Amniotic epithelial cell (primary cell): ENCODE results near the gene GRIA1.
A peak's percentile ranks its signal among the peaks of the same experiment; 100 is the strongest.

Source experiments
- DNase-seq: peaks from one replicate; pipeline ENCODE4 v3.0.0-alpha.2; 2010; ENCODE audit warnings: low read depth

The GRIA1 gene

DNA sequence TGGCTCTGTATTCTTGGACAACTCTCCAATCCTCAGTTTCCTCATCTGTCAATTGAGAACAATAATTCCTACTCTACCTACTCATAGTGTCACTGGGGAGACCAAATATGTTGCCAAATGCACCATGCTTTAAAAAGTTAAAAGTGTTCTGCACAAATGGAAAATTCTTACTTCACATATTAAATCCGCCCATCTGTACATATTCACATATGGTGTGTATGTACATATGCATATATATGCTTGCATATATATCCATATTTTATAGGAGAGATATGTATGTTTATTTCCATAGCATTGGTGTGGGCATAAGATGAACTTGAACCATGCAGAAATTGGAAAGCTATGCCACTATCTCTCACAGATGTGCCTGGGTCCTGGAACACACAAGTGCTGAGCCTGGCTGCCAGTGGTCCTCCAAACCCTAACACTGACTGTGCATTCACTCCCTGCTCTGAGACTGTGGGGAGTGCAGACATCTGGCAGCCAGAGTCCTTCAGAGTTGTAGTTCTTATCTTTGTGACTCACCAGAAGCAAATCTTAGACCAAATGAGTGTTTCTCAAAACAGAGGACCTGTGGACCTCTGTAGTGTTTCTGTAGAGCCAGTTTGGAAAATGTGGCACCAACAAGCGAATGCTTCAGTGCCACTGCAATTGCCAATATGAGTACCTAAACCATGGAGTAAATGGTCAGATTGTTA lies 168.7 kb downstream of the GRIA1 start:
- DNase-seq, result peak; percentile 89

DNA sequence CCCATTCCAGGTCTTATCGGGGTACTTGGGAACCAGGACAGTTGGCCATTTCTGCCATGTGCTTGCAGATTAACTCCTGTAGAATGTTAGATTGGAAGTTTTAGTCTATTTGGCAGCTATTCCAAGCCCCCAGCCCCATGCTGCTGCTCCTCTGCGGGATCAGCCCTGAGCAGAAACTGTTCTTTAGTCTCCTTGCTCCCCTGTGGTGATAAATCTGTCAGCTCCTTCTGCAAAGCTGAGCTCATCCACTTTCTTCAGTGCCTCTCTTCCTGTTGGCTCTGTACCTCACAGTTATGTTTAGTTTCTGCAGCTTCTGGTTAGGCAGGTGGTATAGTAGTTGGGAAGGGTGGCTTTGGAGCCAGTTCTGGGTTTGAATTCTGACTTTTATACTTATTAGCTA lies 170.4 kb downstream of the GRIA1 start:
- DNase-seq, result peak; percentile 31

DNA sequence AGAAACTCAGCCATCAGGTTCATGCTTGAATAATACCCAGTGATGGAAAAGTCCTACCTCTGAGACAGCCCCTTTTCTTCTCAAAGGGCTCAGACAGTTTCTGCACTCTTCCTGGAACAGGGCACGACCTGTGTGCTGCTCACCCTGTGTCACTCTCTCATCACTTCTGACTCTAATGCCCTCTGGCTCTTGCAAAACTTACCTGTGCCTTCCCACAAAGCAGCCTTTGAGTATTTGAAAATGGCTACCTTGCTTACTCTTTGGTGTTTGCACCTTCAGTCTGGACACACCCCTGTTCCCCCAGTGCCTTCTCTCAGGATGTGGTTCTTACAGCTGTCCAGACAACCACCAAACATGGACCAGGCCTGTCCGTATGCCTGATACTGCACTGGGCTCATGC lies 171.4 kb downstream of the GRIA1 start:
- peak; percentile 23 for DNase-seq

DNA sequence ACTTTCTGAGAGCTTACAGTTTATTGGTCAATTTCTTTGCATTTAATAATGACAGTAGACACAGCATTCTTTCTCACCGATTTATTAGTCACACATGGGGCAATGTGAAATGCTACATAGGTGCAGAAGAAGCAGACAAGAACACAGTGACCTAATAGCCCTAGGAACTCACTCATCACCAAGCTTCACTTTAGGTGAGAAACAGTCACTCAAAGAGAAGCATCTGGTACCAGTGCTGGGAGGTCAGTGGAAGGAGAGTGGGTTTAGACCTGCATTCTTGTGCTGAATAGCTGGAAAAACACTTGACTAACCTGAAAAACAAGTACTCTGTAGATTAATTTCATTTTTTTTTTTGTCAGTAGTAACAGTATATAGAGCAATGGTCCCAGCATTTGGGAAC lies 179.6 kb downstream of the GRIA1 start:
- DNase-seq, result no peak

DNA sequence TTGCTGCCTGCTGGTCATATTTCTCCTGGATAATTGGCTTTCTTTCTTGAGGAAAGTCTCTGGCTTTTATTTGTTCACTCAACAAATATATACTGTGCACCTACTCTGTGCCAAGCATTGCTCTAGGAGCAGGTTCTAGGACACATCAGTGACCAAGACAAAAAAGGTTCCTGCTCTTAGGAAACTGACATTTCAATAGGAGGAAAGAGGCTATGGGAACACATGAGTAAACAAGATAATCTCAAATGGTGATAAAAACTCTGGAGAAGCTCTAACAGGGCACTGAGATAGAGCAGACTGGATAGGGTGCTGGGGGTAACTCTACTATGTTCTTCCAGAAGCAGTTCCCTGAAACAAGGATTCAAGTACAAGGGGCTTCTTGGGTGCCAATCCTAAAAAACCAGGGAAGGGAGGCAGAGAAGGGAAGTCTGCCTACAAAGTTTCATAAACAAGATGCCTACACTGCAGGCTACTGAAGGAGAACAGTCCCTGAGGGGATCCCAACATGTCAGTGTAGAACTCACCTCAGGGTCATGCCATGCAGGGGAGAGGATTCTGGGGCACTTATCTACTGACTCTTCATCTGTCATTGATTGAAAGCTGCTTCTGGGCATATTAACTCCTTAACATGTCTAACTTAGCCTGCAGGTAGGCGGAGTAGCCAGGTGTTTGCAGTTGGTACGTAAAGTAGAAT lies 181.3 kb downstream of the GRIA1 start:
- DNase-seq, result no peak

DNA sequence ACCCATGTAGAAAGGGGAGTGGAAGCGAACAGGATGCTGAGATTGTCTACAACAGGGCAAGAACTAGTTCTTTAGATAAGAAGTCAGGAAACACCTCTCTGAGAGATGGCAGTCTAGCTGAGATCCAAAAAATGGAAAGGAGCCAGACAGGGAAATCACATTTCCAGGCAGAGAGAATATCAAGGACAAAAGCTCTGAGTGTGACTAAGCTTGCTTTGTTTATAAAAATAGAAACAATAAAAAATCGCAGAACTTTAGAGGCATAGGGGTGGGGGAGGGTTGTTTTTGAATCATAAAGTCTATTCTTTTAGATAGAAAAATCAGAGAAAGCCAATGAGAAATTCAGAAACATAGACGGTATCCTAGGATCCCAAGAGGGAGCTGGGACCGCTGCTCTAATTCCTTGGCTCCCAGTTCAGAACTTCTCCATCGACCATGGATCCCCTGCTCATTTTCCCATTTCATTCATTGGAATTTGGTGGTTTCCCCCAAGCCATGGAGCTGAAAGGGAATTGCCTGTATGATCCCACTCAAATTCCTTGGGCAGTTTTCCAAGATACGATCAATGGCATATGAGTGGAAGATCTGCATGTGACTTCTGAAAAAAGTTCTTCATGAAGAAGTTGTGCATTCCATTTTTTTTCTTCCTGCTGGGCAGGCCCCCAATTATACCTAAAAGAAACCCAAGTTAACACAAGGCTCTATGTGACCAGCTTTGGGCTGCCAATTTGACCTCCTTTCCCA lies 182.0 kb downstream of the GRIA1 start:
- DNase-seq, result peak; percentile 29

DNA sequence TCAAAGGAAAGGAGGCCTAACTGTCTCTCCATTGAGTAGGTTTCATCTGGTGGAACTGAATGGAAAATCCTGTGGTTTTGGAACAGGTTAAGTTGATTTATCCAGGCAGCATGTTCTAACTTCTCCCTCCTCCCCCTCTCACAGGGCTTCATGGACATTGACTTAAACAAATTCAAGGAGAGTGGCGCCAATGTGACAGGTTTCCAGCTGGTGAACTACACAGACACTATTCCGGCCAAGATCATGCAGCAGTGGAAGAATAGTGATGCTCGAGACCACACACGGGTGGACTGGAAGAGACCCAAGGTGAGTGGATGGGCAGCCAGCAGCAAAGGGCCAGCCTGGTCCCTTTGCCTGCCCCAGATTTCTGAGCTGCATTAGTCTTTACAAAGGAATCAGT lies 183.9 kb downstream of the GRIA1 start:
- no peak for DNase-seq

DNA sequence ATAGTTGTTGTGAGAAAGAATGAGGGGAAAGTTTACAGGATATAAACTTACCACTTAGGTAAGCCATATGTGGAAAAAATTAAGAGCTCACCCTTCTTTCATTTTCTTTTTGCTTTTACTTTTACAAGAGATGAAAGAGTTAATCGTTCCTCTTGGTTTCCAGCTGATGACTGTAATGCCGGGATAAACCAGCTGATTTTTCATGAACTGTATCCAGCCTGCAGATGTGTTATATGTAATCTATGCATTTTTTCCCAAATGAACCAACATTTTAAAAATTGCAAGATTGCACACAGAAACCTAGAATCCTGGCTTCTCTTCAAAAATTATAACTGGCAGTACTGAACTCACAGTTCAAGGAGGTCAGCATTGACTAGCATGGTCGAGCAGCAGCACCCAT lies 185.9 kb downstream of the GRIA1 start:
- DNase-seq, result no peak

- no peak for DNase-seq
Measured at GRCh38 chr5:153676821-153677220, 186.4 kb downstream of the GRIA1 start.

GRCh38 chr5:153678617-153679329 lies 188.3 kb downstream of the GRIA1 start:
- no peak for DNase-seq

- peak; percentile 87 for DNase-seq
Measured at GRCh38 chr5:153690236-153690635, 199.8 kb downstream of the GRIA1 start.

DNA sequence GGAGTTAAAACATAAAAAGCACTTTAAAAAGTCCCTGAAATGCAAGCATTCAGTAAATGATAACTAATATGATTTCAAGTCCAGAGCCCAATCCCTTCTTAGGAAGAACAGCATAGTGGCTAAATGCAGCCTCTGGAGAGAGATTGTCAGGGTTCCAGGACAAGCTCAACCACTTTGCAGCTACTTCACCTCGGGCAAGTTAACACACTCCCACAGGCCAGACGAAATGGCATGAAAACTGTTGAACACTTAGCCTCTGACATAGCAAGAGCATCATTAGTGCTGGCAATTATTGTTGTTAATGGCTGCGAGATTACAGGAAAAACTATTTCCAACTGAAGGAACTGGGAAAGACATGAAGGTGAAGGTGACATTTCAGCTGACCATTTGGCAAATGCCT lies 205.8 kb downstream of the GRIA1 start:
- DNase-seq, result no peak

GRCh38 chr5:153699035-153699434 lies 208.6 kb downstream of the GRIA1 start:
- no peak for DNase-seq

GRCh38 chr5:153700940-153701339 lies 210.5 kb downstream of the GRIA1 start:
- DNase-seq, result no peak

- DNase-seq, result no peak
Measured at GRCh38 chr5:153702265-153702664, 211.8 kb downstream of the GRIA1 start.

DNA sequence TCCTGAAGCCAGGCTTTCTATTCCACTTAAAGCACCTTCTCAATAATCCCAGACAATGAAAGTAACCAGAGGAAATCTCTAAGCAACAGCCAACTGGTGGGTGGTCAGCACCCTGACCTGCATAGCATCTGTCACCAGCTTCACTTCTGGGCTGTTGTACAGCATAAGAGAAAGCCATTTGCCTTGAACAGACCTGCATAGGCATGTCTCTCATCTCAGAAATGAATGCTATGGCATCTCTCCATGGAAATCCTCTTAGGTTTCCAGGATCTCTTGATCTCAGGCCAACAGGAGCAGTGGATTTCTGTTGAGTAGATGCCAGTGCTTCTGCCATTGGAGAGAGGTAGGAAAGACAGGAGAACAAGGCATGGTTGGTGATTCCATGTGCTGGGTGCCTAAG lies 213.6 kb downstream of the GRIA1 start:
- no peak for DNase-seq

GRCh38 chr5:153707626-153708025 lies 217.2 kb downstream of the GRIA1 start:
- no peak for DNase-seq

DNA sequence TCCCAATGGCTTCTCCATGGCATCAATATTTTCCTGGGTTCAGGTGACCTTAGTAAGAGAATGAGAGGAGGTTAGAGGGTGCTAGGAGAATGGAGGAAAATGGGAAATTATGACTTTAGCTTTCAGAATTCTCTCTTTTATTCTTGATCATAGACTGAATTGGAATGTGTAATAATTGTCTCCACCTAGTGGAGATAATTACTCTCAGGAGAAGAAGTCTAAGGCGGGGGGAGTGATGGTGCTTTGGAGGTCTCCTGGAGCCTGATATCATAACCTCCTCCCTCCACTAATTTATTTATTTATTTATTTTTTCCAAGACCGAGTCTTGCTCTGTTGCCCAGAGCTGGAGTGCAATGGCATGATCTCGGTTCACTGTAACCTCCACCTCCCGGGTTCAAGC lies 221.3 kb downstream of the GRIA1 start:
- peak; percentile 31 for DNase-seq

- DNase-seq, result no peak
Measured at GRCh38 chr5:153712946-153713345, 222.5 kb downstream of the GRIA1 start.

GRCh38 chr5:153713943-153714342 lies 223.5 kb downstream of the GRIA1 start:
- no peak for DNase-seq

DNA sequence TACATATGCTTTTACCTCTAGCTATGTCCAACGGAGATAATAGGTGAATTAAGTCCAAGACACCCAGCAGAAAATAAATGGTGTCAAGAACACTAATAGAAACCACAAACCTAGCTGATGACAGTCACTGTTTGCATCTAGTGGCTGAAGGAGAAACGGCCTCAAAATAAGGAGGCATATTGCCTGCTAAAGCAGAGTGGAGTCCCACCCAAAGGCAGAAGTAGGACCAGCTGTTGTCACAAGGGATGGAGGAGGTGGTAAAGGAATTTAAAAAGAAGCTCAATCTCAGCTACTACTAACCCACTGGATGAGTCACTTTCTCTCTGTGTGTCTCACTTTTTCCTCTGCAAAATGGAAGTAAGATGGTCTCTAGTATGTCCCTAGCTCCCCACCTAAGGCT lies 224.3 kb downstream of the GRIA1 start:
- no peak for DNase-seq

DNA sequence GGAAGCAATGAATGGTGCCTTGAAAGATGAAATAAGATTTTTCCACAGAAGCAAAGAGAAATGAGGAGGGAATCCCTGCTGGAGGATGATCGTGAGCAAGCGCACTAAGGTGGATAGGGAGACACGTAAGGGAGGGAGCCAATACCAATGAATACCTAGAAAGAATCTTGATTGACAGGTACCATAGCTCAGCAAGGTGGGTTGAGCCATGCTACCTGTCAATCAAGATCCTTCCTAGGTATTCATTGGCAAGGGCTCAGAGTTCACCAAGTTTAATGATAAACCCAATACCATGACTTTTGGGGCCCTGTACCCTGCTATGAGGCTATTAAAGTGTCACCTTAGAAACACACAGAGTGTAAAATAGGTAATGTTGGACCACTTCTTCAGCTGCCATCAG lies 226.8 kb downstream of the GRIA1 start:
- DNase-seq, result no peak

- no peak for DNase-seq
Measured at GRCh38 chr5:153718713-153719112, 228.2 kb downstream of the GRIA1 start.
